ENCODE results near the gene OTULINL.

The OTULINL gene

DNA sequence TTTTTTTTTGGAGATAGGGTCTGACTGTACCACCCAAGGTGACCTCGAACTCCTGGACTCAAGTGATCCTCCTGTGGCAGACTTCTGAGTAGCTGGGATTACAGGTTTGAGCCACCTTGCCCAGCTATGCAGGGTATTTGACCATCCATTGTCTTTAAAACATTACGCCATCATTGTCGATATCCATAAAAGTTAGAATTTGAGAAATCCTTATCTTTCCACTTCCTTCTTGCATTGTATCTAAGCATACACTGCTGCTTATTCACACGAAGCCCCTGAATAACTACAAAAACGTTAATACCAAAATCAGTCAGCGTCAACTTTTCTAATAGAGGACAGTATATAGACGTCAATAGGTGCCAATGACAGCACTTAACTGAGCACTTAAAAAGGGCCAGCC, 5.4 kb upstream of the OTULINL start:
- no peak overlapping the region for H3K4me3 ChIP-seq (ENCODE audit: low read length)
- no peak for DNase-seq (ENCODE audit: low read depth)
- TF ChIP-seq, protein P1, sequence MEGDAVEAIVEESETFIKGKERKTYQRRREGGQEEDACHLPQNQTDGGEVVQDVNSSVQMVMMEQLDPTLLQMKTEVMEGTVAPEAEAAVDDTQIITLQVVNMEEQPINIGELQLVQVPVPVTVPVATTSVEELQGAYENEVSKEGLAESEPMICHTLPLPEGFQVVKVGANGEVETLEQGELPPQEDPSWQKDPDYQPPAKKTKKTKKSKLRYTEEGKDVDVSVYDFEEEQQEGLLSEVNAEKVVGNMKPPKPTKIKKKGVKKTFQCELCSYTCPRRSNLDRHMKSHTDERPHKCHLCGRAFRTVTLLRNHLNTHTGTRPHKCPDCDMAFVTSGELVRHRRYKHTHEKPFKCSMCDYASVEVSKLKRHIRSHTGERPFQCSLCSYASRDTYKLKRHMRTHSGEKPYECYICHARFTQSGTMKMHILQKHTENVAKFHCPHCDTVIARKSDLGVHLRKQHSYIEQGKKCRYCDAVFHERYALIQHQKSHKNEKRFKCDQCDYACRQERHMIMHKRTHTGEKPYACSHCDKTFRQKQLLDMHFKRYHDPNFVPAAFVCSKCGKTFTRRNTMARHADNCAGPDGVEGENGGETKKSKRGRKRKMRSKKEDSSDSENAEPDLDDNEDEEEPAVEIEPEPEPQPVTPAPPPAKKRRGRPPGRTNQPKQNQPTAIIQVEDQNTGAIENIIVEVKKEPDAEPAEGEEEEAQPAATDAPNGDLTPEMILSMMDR (conservative IDR thresholded peaks at IDR 0.05; ENCODE audit: low read depth, low read length): no peak

DNA sequence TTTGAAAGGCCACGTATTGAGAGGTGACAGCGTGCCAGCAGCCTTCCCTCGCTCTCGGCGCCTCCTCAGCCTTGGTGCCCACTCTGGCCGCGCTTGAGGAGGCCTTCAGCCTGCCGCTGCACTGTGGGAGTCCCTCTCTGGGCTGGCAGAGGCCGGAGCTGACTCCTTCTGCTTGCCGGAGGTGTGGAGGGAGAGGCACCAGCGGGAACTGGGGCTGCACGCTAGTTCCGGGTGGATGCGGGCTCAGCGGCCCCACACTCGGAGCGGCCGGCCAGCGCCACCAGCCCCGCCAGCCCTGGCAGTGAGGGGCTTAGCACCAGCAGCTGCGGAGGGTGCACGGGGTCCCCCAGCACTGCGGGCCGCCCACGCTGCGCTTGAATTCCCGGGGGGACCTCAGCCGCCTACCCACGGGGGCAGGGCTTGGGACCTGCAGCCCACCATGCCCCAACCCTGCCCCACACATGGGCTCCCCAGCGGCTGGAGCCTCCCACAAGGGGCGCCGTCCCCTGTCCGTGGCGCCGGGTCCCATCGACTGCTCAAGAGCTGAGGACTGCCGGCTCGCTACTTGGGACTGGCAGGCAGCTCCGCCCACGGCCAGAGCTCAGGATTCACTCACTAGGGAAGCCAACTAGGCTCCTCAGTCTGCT, 4.4 kb upstream of the OTULINL start:
- TF ChIP-seq, protein P1 (conservative IDR thresholded peaks at IDR 0.05; ENCODE audit: low read depth, low read length): no peak
- DNase-seq (ENCODE audit: low read depth): no peak
- no peak overlapping the region for H3K4me3 ChIP-seq (ENCODE audit: low read length)

DNA sequence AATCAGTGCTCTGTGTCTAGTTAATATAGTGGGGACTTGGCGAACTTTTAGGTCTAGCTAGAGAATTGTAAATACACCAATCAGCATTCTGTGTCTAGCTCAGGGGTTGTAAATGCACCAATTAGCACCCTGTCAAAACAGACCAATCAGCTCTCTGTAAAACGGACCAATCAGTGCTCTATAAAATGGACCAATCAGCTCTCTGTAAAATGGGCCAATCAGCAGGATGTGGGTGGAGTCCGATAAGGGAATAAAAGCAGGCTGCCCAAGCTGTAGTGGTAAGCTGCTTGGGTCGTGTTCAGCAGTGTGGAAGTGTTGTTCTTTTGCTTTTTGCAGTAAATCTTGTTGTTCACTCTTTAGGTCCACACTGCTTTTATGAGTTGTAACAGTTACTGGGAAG, 3.6 kb upstream of the OTULINL start:
- TF ChIP-seq, protein P1 (conservative IDR thresholded peaks at IDR 0.05; ENCODE audit: low read depth, low read length): no peak
- H3K4me3 ChIP-seq (ENCODE audit: low read length): no peak overlapping the region
- no peak for DNase-seq (ENCODE audit: low read depth)

DNA sequence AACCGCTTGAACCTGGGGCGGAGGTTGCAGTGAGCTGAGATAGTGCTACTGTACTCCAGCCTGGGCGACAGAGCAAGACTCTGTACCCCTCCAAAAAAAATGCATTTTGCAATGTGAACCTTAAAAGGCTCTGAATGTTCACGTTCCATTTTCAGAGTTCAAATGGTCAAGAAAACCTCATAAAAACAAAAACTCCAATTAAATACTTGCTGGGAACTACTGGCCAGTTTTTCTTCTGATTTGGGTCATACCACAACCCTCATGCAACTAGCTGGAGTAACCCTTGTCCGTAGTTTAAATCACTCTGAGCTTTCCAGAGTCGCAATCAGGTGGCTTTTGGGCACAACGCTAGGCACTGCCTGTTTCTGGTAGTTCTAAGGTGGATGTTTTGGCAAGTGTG, 2.3 kb upstream of the OTULINL start:
- TF ChIP-seq, protein P1 (conservative IDR thresholded peaks at IDR 0.05; ENCODE audit: low read depth, low read length): no peak
- H3K4me3 ChIP-seq (ENCODE audit: low read length): no peak overlapping the region
- no peak for DNase-seq (ENCODE audit: low read depth)

DNA sequence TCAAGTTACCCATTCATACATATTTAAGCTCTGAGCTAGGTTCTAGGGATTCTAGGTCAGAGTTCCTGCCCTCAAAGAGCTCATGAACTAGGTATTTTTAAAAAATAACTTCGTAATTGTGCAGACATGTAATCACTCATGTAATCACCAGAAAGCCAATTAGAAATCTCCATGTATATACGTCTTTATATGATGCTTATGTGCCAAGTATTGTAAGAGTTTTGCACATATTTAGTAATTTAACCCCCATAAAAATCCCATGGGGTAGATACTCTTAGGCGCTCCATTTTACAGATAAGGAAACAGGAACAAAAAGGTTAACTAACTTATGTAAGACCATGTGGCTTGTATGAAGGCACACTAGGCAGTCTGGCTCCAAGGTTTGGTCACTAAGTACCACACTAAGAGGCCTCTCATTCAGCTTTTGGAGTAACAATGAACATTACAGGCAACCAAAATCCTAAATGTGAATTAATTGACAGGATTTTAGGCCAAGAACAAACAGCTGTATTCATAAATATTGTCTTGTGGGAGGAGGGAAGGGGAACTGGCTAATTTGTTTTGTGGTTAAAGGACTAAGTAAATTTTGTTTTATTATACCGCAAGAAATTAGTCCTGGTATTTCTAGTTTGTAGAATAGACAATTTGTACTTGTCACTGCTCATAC, 1.7 kb upstream of the OTULINL start:
- DNase-seq (ENCODE audit: low read depth): no peak
- no peak overlapping the region for H3K4me3 ChIP-seq (ENCODE audit: low read length)
- TF ChIP-seq, protein P1 (conservative IDR thresholded peaks at IDR 0.05; ENCODE audit: low read depth, low read length): no peak

DNA sequence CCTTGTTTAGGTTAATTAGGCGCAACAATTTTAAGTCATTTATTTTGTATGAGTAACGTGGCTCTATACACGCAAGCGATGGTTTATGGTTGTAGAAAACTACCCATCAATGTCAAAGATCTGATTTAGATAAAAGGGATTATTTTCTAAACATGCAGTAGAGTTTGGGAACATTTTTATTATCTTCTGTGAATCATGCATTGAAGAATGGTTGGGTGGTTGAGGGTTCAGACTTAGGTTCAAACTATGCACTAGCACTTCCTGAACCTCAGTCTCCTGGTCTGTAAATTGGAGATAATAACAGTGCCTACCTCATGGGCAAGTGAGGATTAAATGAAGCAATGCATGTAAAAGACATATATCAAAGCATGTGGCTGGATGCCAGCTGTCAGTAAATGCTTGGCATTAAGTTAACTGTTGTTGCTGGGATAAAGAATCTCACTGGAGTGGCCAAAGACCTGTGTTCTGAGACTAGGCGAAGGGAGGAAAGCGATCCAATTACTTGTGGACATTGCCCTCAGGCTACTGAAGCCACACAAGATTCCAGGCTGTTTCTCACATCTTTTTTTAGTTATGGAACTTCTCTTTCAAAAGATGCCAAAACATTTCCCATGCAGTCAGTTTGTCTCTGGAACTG, 1.1 kb upstream of the OTULINL start:
- TF ChIP-seq, protein P1 (conservative IDR thresholded peaks at IDR 0.05; ENCODE audit: low read depth, low read length): no peak
- DNase-seq (ENCODE audit: low read depth): no peak
- H3K4me3 ChIP-seq (ENCODE audit: low read length): no peak overlapping the region

Data from retinal pigment epithelial cell (primary cell).